GM21529 (cell line): ENCODE data around the gene ANKMY1.
"Not testable (repeated sequence)": the region's sequence is repeated elsewhere in the genome, so short reads cannot be mapped to it uniquely, and the experiment has no call there.

Experiments used
- ATAC-seq: cut with Tn5 transposase; IDR thresholded peaks from one replicate; pipeline ENCODE4 v1.9.1; 2021; ENCODE audit not compliant: unreplicated experiment

Gene ANKMY1

GRCh38 chr2:240506406-240507059, 51.3 kb downstream of the ANKMY1 start:
- ATAC-seq, result no peak

- ATAC-seq, result no peak
These were observed 51.9 kb downstream of the ANKMY1 start for GRCh38 chr2:240505910-240506309.

- no peak for ATAC-seq
These were observed 53.9 kb downstream of the ANKMY1 start for GRCh38 chr2:240503848-240504247.

GRCh38 chr2:240503375-240503774, 54.4 kb downstream of the ANKMY1 start:
- no peak for ATAC-seq

- ATAC-seq, result no peak
These were observed 55.2 kb downstream of the ANKMY1 start for GRCh38 chr2:240502430-240503121.

GRCh38 chr2:240502059-240502429, 55.7 kb downstream of the ANKMY1 start:
- no peak for ATAC-seq

- ATAC-seq, result no peak
These were observed 56.2 kb downstream of the ANKMY1 start for GRCh38 chr2:240501531-240501991.

GRCh38 chr2:240500561-240501423, 57.0 kb downstream of the ANKMY1 start:
- ATAC-seq, result no peak

GRCh38 chr2:240499309-240500301, 58.2 kb downstream of the ANKMY1 start:
- ATAC-seq, result no peak

- ATAC-seq, result no peak
These were observed 58.9 kb downstream of the ANKMY1 start for GRCh38 chr2:240498958-240499260.

GRCh38 chr2:240498171-240498957, 59.4 kb downstream of the ANKMY1 start:
- no peak for ATAC-seq

- not testable (repeated sequence) for ATAC-seq
These were observed 60.7 kb downstream of the ANKMY1 start for GRCh38 chr2:240497082-240497481.

- ATAC-seq, result not testable (repeated sequence)
These were observed 62.8 kb downstream of the ANKMY1 start for GRCh38 chr2:240494942-240495341.

GRCh38 chr2:240494194-240494793, 63.5 kb downstream of the ANKMY1 start:
- ATAC-seq, result no peak

GRCh38 chr2:240491483-240491882, 66.3 kb downstream of the ANKMY1 start:
- ATAC-seq, result no peak

GRCh38 chr2:240482141-240482540, 75.6 kb downstream of the ANKMY1 start:
- no peak for ATAC-seq

- ATAC-seq, result no peak
These were observed 76.1 kb downstream of the ANKMY1 start for GRCh38 chr2:240481720-240482119.

- no peak for ATAC-seq
These were observed 76.8 kb downstream of the ANKMY1 start for GRCh38 chr2:240480834-240481623.

- no peak for ATAC-seq
These were observed 78.7 kb downstream of the ANKMY1 start for GRCh38 chr2:240479111-240479501.
